ENCODE measurements around the gene ARHGAP28.

Gene ARHGAP28

DNA sequence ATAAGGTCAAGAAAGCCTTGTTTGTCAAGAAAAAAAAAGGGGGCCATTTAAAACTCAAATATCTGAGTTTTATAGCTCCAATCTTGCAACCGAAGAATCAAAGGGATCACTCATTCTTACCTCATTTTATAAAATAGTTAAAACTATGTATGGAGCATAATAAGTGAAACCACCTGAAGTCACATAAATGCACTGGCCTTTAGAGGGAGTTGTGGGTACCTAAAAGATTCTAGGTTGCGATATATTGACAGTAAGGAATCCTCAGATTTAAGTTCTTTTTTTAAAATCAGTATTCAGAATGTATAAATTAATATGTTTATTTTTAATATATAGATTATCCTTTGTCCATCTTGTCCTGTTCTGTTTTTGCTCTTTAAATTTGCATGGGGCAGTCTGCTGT, 3.4 kb downstream of the ARHGAP28 start:
- DNase-seq: no peak

DNA sequence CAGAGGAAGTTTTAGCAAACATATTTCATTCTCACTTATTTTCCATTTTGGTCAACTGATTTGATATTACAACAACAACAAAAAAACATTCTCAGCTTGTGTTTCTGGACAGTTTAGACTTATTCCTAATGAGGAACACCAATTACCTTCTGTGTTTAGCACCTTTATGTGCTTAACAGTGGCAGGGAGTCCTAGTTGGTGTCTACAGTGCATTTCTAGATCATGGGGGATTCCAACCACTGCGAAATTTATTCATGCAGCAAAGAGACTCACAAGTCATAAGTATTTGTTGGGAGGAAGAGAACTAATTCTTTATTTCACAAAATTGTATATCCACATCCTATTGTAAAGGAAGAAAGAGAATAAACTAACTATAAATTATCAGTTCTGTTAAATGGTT, 4.2 kb downstream of the ARHGAP28 start:
- no peak for DNase-seq

DNA sequence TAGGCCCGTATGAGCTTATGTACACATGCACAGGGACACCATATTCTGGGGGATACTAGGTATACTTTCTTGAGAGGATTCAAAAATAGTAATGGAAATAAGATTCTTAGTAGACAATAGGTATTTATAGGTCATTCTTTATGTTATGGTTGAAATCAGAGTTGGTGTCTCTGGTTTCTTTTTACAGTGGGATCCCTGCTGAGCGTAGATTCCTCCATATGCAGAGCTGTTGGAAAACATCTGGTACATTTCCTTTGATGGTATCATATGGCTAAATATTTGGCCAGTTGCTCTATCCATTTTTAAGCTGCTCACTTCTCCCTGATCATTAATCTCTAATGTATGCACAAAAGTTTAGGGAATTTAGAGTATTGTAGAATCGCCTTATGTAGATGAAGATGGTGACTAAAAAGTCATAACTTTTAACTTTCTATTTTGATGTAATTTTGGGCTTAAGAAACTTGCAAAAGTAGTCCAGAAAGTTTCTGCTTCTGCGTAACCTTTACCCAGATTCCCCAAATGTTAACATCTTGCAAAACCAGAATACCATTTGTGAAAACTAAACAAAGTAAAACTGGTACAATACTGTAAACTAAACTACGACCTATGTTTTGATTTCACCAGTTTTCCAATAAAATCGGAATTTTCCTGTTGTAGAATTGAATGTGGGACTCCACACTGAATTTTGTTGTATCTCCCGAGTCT, 5.4 kb downstream of the ARHGAP28 start:
- peak; percentile 50 to 81 for DNase-seq

DNA sequence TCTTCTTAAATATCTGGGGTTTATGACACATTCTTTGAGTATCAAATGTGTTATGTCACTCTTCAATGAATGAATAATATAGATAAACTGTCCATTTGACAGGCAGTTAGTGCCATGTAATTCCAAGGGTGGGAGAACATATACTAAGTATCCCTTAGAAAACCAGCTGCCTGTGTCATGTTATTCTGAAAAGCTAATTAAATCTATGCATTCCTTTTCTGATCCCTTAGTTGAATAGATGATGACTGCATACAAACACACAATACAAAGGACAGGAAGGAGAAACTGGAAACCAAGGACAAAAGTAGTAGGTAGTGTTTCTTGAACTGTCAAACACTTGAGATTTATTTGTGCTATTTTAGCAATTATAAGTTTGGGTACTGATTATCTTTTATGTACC, 8.3 kb downstream of the ARHGAP28 start:
- DNase-seq: no peak

DNA sequence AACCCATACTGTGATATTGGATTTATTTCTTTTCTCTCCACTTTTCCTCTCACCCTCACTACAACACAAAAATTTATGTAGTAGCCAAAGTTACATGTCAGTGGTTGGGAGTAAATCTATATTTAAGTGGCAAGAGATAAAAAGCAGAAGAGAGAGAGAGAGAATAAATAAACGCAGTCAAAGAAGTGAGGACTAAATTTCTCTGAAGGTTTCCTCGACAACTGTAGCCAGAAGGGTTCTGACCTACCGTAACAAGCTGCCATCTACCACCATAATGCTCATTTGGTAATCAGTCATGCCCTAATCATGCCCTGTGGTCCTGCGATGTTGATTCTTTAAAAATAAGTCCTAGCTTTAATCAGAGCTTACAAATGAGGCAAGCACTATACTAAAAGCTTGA, 9.1 kb downstream of the ARHGAP28 start:
- DNase-seq: no peak

DNA sequence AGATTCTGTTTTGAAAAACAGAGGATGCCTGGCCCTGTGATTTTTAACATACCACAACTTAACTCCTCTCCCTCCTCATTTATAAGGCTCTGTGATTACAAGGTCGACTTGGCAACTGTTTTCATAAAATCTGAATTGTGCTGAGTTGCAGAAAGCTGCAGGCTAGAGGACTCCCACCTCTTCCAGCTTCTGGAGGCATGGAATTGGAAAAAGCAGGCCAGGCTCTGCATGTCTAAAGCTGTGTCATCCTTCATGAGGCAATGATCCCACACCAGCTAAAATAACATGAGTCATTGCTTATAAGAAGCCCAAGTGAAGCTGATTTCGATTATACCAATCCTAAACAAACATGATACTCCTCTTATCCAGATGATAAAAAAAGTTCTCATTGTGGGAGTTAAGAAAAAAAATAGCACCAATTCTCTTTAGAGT, 11.7 kb downstream of the ARHGAP28 start:
- DNase-seq: no peak

DNA sequence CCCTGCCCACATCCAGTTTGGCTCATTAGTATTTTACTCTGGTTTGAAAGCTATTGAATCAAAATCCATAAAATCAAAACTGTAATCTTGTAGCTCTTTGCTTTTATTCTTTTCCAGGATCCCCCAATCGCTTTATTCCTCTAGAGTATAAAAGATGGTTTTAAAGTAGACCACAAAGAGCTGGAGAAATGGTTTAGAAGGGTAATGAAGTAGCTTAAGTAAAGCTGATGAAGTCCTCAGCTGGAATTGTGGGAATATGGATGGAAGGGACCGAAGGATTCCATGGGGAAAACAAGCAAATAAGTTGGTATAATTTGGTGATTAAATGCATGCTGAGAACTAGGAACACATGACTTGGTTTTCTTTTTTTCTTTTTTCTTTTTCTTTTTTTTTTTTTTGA, 12.3 kb downstream of the ARHGAP28 start:
- no peak for DNase-seq

DNA sequence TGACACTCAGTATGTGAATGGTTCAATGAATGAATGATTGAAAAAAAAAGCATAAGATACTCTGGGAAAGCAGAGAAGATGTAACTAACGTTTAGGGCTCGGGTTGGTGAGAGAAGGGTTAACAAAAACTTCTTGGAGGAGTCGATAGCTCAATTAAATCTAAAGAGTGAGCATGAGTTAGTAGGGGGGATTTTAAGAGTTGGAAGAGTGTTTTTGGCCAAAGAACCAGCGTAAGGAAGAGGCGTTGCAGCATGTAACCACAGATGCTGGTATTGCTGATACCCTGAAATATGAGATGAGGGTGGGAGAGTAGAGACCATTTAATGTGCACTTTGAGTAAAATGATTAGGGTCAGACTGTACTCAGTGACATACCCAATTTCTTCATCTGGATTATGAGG, 14.5 kb downstream of the ARHGAP28 start:
- DNase-seq: peak in 1 of 2 experiments; percentile 21

DNA sequence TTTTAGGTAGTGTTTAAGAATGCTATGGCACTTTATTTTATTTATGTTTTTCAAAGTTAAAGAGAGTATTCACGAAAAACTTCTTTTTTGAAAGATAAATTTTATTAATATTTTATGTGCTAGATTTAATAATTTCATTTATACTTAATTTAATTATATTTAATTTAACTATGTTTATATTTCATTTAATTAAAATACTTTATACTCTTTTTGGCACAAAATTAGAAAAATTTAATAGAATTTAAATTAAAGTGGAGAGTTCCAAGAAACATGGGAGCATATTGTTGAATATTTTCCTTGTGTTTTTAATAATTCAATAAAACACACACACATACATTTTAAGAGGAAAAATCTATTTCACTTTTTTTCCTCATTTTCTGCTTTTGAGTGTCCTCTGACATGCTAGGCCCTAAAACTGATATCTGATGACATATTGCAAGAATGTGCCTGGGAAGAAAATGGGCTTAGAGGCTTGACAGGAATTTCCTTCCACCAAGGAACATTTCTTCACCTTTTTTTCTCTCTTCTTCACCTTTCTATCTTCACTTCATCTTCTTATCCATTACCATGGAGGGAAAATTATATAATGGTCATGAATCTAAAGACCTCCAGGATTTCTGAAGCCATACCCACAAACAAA, 15.4 kb downstream of the ARHGAP28 start:
- no peak for DNase-seq

DNA sequence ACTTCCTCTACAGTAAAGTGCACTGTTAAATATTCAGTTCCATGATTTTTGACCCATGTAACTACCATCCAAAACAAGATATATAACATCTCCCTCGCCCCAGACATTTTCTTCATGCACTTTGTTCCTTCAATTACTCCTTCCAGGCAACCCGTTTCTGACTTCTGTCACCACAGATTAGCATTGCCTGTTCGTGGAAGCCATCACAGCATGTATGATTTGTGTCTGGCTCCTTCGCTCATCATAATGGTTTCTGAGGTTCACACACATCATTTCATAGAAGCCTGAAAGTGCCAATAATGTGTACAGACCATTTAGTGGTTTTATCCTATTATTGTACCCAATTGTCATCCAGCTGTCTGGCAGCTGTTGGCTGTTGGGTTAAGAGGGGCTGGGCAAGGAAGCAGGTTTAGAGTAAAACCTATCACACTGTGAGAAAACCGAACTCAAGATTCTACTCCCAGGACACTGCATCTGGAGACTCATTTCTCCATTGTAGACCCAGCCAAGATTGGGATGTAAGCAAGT, 16.1 kb downstream of the ARHGAP28 start:
- DNase-seq: no peak

DNA sequence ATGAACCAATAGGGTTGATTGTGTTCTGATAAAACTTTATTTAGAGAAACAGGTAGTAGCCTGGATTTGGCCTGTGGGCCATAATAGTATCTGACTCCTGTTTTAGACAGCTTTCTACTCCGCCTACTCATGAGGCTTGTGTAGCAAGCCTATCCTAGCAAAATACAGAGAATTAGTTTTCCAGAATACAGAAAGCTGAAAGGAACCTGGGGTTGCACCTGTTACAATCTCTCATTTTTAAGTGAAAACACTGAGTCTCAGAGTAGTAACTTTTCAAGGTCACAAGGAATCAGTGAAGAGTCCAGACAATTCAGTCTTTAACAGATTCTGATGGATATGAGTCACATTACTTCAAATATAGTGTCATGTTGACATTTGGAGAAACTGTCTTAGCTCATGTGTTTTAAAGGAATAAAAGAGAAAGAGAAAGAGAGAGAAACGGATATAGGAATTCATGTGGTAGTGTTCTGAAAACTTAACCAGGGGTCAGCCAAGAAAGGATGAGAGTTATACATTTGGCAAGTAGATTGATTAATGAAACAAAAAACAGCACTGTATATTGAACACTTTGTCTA, 17.0 kb downstream of the ARHGAP28 start:
- DNase-seq: no peak

DNA sequence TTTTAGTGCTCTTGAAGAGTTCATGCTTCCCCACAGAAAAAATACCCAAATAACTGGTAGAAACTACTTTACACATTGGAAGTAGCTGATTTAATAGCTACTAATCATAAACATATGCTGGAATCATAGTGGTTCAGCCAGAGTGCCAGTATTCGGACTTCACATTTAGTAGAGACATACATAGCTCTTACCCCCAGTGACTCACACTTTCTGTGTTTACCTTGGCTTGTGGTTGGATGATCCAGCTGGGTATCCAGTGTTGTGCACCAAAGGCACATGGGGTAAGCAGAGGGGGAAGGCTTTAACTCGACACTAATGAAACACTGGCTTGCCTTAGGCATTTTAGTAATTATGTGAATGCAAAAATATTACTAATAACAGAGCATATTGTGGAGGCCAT, 18.1 kb downstream of the ARHGAP28 start:
- DNase-seq: no peak

DNA sequence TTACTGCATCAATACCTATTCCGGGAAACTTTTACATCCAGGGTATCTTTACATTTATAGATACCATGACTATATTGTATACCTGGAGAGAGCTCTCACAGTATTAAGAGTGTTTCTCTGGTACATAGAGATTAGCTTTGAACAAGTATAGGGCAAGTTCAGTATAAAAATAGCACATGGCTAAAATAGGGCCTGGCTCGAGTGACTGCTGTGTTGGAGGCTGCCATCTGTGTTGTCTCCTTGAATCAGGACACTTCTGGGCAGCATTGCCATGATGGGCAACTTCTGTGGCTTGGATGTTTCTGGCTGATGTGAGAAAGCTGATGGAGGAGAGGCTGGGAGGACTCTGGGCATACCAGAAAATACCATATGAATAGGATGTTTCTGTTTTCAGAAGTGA, 18.7 kb downstream of the ARHGAP28 start:
- DNase-seq: no peak

DNA sequence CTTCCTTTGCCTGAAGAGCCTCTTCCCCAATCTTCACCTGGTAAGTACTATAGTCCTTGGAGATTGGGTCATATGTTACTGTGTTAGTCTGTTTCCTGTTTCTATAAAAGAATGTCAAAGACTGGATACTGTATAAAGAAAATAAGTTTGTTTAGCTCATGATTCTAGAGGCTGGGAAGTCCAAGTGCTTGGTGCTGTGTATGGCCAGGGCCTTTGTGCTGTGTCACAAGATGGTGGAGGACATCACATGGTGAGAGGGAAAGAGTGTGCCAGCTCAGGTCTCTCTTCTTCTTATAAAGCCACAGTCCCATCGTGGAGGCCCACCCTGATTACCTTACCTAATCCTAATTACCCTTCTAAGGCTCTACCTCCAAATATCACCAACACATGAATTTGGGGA, 20.9 kb downstream of the ARHGAP28 start:
- no peak for DNase-seq

DNA sequence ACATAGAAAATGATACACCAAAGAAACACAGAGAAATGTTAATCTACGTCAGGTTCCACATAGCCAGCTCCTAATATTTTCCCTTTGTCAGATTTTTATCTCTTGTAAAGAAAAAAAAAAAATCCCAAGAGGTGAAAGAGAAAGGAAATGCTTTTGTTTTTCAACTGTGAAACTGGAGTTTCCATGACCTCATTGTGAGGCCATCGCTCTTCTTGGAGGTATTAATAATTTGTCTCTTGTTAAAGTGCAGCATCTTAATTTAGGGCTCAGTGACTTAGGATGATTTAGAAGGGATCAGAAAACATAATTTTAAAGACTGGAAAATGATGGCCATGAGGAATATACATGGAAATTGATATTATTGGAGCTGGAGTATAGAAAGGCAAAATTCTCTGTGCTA, 21.7 kb downstream of the ARHGAP28 start:
- DNase-seq: no peak

DNA sequence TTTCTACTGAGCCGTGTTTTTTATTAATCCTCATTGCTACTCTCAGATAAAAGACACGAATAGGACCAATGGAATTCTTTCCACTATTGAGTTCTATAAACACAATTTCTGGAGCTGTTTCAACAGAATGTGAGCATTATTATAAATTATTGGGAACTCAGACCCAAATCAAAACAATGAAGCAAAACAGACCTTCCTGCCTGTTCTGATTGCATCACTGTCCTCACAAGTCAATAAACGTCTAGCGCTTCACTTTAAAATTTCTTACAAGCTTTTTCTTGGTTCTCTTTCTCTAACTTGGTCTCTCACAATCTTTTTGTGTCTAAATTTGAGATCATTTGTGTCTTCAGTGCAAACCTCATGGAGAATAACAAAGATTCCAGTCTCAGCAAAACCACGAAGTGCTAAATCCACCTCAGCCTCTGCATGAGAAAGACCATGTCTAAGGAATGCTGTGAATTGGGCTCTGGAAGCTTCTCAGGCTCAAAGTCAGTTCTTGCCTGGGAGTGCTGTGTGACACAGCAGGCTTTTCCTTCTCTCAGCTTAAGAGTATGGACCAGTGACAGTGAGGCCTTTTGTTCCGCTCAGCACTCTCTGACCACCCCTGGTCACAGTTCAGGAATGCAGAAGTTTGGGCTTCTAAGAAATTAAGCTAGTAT, 22.8 kb downstream of the ARHGAP28 start:
- no peak for DNase-seq

DNA sequence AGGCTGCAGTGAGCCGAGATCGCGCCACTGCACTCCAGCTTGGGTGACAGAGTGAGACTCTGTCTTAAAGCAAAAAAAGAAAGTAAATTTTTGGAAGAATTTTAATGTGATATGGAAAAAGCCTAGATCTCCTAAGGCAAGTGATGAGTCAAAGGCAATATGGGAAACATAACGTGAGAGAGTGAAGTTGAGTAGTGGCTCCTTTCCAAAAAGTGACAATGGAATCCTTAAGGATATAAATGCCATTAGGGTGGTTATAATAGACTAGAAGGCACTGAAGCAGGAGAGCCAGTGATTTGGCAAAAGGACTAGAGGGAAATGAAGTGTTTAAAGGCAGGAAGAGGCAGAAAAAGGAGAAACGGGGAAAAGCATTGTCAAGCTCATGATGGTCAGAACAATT, 25.6 kb downstream of the ARHGAP28 start:
- no peak for DNase-seq

DNA sequence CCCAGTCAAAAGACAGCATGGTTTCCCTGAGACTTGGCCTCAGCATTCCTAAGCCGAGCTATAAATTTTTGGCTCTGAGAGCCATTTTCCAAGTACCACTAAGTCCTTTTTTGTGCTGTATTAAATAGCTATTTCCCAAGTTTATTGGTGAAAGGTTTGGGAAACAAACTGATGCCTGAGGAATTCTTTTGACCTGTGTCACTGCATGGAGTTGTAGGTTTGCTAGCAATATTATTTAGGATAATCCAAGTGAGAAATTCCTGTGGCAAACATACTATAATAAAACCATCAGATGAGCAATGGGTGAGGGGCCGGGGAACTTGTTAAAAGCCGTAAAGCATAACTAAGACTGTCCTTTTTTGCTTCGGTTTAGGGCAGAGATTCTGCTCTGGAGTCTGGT, 28.4 kb downstream of the ARHGAP28 start:
- DNase-seq: no peak

DNA sequence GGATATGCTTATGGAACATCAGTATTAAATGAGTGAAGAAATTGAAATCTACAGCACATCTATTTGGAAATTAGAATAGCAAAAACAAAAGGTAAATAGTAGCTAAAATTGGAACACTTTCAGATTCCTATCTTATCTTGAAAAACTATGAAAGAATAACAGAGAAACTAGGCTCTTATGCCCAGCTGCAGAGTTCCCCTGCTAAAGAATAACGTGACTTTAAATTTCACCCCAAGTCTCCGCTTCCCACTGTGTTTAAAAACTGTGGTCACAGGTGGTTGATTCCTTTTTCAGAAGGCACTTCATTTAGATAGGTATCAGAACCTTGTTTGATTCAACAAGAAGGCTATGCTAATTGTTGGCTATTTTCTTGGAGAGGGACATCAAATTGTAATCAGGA, 30.1 kb downstream of the ARHGAP28 start:
- DNase-seq: no peak

DNA sequence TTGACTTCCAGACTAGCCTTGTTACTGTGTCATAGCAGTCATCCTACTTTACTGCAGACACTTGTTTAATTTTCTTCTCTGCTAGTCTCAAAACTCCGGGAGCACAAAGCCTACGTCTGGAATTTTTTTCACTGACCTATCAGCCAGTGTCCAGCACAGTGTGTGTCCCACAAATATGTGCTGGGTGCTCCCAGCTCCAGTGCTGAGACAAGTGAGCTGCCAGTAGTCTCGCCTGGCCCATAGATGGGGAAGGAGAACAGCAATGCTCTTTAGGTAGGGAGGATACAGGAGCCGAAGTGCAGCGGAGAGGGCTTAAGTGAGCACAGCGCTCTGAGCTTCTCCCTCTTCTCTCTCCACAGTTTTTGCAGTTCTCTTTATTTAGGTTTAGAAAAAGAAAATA, 34.0 kb downstream of the ARHGAP28 start:
- no peak for DNase-seq

DNA sequence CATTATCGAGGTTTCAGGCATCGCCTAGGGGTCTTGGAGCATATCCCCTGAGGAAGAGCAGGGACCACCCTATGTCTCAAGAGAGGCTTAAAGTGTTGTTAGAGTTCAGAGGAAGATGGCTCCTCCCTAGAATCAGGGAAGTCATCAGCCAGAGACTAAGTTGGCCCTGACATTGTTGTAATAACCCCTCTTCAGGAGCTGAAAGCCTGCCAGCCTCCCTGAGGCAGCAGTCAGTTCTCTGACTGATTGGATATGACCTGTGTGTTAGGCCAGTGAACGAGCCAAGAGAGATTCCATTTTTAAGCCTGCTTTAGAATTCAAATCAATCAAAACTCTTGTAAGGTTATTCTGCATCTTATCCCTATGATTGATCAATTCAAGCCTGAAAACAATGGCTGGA, 34.9 kb downstream of the ARHGAP28 start:
- no peak for DNase-seq

DNA sequence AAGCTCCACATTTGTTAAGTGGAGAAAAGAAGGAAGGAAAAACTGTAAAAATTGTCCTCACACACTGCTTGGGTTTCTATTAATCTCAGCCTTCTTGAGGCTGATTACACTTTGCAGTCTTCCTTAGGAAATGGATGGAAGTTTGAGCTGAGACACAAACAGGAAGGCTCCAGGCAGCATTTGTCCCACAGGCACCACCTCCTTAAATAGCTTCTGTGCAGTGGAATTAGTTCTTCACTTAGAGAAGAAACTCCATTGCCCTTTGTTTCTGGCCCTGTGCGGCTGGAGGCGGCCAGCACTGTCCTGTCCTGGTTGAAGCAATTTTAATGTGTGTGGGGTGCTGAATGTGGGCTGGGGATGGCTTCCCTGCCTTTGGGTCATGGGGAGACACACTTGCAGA, 44.3 kb downstream of the ARHGAP28 start:
- no peak for DNase-seq

DNA sequence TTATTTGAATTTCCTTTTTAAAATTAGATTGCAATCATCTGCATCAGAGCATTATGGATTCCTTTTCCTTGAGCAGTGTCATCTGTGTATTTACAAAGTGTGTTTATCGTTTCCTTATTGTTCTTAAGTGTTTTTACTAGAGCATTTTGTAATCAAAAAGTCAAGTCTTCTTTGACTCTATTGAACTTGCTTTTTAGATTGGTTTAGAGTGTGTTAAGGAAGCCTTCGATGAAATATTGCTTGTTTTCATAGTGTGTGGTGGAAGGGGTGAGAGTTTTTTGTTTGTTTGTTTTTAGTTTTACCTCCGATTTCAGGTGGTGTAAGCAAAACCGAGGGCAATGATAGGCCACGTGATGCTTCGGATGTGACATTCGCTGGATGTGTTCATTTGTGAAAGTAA, 45.7 kb downstream of the ARHGAP28 start:
- no peak for DNase-seq

DNA sequence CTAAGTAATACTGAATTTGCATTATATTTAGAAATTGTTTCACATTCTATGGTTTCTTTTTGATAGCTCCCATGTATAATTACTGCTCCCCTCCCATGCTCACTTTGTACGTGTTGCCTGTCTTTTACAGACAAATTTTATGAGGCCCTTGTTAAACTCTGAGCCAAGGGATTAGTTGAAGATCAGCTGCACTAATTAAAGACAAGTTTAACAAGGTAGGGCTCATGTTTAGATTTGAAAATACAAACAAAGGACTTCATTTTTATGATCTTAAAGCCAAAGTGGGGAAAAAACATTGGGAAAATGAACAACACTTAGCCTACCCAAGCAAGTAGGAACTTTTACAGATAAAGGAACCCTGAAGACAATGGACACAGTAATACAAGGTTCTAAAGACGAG, 46.2 kb downstream of the ARHGAP28 start:
- peak in 1 of 2 experiments; percentile 38 for DNase-seq
